A172 (cell line): Measurements from ENCODE around the gene GOLGA2. TPM values are rescaled to one million over a fixed set of nuclear protein-coding genes. Genes with fewer than 3 reads are reported as not detected.

ENCODE experiments used
- DNase-seq: peaks from one replicate; pipeline ENCODE4 v3.0.0-alpha.2; 2015; ENCODE audit warnings: low spot score
- total RNA-seq: library from RNA; depleted of rRNA; stranded (reverse); fragments of >200 nt; shearing (Covaris generic); gene quantifications from 2 replicates; pipeline ENCODE4 v1.2.3, GENCODE V29; 2014

Gene GOLGA2
- total RNA-seq, 1 experiment from 2014 or later = 118 TPM

DNA sequence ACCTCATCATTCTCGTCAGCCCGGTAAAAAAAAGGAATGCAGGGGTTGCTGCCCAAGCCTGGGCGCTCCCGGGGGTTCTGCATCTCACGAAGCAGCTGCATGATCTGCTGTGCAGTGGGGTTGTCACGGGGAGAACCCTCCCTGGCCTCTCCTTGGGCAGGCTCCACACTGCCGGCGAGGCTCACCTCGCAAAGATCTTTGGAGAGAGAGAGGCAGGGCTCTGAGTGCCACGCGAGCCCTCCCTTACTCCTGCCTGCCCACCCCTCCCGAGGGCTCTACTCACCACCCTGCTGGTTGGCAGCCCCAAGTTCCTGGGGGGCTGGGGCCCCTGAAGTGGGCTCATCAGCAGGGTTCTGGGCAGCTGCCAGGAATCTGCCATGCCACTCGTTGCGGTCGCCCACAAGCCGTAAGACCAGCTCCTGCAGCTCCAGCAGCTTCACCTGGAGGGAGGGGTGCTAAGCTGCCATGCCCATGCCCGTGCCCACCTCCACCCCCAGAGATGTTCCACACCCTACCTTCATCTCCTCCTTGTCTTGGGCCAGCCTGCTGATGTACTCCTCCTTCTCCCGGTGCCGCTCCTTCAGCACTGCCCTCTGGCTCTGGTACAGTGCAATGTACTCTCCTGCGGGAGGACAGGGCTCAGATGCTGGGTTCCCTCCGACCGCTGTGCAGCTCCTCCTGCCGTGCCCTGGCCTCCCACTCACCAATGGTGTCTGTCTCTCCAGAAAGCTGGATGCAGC is 18.6 kb downstream of the GOLGA2 start:
- DNase-seq = no peak

- peak; percentile 62 for DNase-seq
These were observed 20.7 kb downstream of the GOLGA2 start for GRCh38 chr9:128254855-128255759.

DNA sequence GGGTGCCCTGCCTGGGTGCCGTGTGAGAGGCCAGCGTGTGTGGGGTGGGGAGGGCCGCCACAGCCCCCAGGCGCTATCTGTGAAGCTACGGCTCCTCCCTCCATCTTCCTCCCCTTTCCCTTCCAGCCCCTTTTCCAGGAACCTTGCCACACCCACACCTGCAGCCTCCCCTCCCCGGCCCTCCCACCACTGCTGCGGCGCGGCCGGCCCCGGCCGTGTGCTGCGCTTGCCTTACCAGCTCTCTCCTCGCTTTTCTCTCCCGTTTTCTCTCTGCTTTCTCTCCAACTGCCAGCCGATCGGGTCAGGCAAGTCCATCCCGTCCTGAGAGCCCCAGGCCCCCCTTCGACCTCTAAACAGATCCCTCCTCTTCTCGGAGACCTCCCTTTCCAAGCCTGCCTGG is 21.4 kb downstream of the GOLGA2 start:
- DNase-seq = no peak

DNA sequence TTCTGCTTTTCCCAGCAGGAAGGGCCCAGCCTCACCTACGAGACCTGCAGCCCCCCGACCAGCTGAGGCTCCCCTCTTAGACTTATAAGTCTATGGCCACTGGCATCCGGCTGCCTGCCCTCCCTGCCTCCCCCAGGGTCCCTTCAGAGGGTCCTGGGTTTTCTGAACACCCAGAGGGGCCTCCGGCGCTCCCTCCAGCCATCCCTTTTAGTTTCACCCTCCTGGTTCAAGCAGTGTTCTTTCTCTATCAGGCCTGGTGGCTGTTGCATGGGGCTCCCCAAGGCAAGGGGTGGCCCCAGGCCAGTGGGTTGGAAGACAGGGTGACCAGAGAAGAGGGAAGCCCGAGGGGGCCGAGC is 21.8 kb downstream of the GOLGA2 start:
- no peak for DNase-seq

DNA sequence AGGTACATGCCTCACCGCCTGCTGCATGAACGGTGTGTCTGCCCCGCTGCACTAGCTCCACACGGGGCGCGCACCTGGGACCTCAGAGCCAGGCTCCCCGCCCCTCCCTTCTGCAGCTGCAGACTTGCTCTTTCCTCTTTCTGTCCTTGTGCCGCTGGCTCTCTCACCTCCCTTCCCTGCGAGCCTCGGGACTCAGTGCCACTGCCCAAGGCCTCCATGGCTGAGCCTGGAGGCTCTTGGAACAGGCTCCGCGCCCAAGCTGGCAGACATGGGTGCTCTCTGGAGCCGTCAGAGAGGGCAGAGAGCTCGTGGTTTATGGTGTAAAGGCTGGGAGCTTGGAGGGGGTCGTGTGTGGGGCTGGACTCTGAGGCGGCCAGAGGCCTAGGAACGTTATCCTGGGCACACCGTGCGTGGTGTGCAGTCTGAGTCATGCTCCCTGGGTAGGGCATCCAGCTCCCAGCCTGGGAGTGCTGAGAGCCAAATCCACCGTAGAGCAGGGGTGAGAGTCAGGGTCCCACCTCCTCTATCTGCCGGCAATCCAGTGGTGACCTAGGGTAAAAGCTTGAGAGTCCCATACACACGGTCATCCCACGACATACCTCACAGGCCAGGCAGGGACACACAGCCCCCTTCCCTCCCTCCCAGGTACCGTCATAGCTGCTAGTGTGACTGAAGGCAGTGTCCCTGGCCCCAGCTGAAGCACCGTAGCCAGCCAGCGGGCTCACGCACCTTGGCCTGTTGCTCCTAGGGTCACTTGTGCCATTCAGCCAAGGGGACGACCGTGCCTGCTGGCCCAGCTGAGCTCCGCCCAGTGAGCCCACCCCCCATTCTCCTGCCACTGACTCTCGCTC is 22.4 kb downstream of the GOLGA2 start:
- DNase-seq = no peak

- no peak for DNase-seq
These were observed 23.3 kb downstream of the GOLGA2 start for GRCh38 chr9:128252317-128253139.

DNA sequence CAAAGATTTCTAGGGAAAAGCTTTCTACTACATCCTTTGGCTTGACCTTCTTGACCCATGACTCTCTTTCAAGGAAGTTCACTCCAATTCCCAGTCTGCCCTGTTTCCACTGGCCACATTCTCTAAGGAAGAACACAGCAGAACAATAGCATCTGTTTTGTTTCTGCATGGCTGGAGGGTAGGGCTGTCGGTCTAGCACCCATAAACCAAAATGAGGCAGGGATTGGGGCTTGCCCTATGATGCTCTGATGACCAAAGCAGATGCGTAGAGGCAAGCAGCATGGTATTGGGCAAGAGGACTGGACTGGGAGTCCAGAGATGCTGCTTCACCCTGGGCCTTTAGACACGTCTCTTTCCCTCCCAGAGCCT is 24.1 kb downstream of the GOLGA2 start:
- DNase-seq = peak; percentile 35

- no peak for DNase-seq
These were observed 24.7 kb downstream of the GOLGA2 start for GRCh38 chr9:128250839-128251731.

DNA sequence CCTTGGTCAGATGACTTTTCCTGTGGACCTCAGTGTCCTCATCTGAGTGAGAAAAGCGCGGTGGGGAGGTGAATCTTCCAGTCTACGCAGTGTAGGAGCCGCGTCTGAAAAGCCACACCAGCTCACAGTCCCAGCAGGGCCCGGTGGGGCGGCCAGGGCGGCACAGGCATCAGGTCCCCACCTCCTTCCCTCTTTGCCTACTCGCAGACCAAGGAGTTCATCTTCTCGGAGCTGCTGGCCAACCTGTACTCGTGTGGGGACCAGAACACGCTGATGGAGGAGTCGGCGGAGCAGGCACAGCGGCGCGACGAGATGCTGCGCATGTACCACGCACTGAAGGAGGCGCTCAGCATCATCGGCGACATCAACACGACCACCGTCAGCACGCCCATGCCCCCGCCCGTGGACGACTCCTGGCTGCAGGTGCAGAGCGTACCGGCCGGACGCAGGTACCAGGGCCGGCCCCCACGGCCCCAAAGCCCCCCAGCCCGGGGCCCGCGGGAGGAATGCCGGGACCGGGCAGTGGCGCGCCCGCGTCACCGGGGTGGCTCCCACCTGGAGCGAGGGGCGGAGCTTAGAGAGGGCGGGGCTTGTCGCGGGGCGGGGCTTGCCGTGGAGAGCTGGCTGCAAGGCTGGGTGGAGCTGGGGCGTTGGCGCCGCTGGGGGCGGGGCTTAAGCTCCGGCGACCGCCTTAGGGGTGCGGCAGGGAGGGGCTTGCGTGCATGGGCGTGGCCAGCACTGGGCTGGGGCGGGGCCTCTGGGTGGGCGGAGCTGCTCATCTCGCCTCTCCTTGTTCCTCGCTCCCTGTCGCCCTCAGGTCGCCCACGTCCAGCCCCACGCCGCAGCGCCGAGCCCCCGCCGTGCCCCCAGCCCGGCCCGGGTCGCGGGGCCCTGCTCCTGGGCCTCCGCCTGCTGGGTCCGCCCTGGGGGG is 25.6 kb downstream of the GOLGA2 start:
- peak; percentile 51 for DNase-seq

DNA sequence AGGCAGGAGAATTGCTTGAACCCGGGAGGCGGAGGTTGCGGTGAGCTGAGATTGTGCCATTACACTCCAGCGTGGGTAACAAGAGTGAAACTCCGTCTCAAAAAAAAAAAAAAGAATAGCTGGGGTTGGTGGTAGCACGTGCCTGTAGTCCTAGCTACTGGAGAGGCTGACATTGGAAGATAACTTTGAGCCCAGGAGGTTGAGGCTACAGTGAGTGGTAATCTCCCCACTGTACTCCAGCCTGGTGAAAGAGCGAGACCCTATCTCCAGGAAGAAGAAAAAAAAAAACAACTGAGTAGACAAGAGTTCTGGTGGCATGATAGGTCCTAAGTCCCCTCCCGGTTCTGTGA is 26.3 kb downstream of the GOLGA2 start:
- no peak for DNase-seq

- no peak for DNase-seq
These were observed 28.5 kb downstream of the GOLGA2 start for GRCh38 chr9:128247226-128247803.

GRCh38 chr9:128246471-128246870 is 29.3 kb downstream of the GOLGA2 start:
- no peak for DNase-seq

DNA sequence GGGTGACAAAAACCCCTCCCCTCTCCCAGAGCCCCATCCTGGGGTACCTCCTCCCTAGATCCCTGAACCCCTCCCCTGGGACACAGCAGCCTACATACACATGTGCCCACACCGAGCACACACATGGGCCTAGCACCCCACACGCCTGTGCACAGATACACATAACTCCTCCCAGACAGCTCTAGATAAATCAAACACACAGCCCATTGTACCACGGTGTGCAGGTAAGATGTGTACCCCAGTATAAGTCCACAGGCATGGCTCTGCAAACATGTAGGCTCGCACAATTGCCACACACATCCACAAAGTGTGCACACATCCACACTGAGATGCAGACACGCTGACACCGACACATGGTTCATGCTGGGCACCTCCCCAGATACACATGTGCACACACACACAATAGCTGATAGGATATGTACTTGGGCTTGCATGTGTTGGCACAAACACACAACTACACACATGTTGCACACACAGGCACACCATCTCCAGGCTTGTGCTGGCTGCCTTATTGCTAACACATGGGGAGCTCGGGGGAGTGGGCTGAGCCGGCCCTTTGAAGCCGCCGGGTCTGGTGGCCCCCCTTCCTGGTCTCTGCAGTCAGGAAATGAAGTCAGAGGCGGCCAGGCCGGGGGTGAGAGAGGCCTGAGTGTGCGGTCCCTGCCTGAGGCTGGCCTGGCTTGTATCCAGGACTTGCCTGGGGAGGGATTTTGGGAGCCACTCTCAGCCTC is 30.2 kb downstream of the GOLGA2 start:
- DNase-seq = peak; percentile 68

DNA sequence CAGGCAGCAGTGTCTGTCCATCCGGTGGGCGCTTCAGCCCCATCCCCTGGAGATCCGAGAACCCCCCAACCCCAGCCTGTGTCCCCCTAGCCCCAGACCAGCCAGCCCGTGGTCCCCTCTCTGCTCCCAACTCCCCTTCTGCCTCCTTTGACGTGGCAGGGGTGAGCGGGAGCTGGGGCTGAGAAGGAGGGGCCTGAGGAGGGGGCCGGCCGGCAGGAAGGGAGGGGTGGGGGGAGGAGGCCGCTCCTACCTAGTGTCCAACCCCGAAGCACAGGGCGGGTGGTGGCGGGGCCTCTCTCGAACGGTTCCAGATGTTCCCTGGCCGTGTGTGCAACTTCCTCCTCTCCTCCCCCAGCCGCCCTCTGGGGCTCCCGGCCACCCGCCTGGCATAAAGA is 31.0 kb downstream of the GOLGA2 start:
- no peak for DNase-seq

DNA sequence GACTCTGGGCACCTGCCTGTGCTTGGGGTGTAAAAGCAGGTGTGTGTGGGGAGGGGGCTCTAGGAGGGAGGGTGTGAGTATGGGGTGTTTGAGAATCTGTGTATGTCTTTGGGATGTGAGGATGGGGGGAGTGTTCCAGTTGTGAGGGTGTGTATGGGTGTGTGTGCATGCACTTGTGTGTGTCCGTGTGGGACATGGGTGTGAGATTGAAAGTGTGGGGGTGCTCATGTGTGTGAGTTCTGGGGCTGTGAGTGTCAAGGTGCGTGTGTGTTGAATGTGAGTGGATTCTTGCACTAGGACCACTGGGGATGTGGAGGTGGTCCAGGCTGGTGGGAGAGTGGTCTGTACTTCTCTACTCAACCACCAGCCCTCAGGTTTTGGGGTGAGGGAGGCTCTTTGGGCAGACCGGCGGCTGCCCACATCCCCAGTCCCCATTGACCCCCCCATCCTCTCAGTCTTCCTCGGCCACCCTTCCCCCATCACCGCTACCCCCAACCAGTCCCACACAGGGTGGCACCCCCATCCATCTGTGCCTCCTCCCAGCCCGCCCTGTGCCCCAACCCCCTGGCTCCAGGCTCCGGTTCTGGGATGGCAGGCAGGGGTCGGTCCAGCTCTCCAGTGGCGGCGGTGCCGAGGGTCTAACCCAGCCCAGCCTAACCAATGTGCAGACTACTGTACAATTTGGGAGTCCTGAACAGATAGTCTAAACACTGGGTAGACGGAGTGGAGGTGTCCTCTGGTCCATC is 31.5 kb downstream of the GOLGA2 start:
- DNase-seq = no peak

GRCh38 chr9:128243215-128244018 is 32.4 kb downstream of the GOLGA2 start:
- no peak for DNase-seq

GRCh38 chr9:128242828-128243214 is 33.0 kb downstream of the GOLGA2 start:
- no peak for DNase-seq
